HEK293T (cell line): ENCODE measurements around the gene BBS1.

Experiments used
- CTCF ChIA-PET: fragments of 350-600 bp; formaldehyde crosslinking; extraction: SDS; loops from one replicate; lab custom pipeline; 2021; ENCODE audit warnings: antibody characterized with exemption, inconsistent platforms; lab: Yijun Ruan, JAX
- POLR2A ChIA-PET: fragments of 350-600 bp; formaldehyde crosslinking; extraction: SDS; loops from one replicate; lab custom pipeline; 2020; ENCODE audit warnings: antibody characterized with exemption, inconsistent platforms; lab: Yijun Ruan, JAX
- DNase-seq: peaks from one replicate; pipeline ENCODE4 v3.0.0; 2012; ENCODE audit warnings: mixed read lengths; ENCODE audit errors: extremely low spot score
- ARNT ChIP-seq: fragments of 450-650 bp; IDR thresholded peaks from 2 replicates; pipeline ENCODE4 v1.6.1; 2017; ENCODE audit warnings: mild to moderate bottlenecking
- BHLHE40 ChIP-seq: fragments of 450-650 bp; IDR thresholded peaks from 2 replicates; pipeline ENCODE4 v1.6.1; 2016; ENCODE audit warnings: mild to moderate bottlenecking, moderate library complexity, borderline replicate concordance
- CTBP1 ChIP-seq: fragments of 450-650 bp; IDR thresholded peaks from 2 replicates; pipeline ENCODE4 v1.6.1; 2016; ENCODE audit warnings: borderline replicate concordance
- ELF4 ChIP-seq: fragments of 450-650 bp; IDR thresholded peaks from 2 replicates; pipeline ENCODE4 v1.6.1; 2017; ENCODE audit warnings: antibody characterized with exemption
- FOXA1 ChIP-seq: fragments of 450-650 bp; IDR thresholded peaks from 2 replicates; pipeline ENCODE4 v1.6.1; 2016; ENCODE audit warnings: mild to moderate bottlenecking
- FOXK2 ChIP-seq: fragments of 450-650 bp; IDR thresholded peaks from 2 replicates; pipeline ENCODE4 v1.6.1; 2016; ENCODE audit warnings: mild to moderate bottlenecking
- FOXM1 ChIP-seq: fragments of 450-650 bp; IDR thresholded peaks from 2 replicates; pipeline ENCODE4 v1.6.1; 2017; ENCODE audit warnings: mild to moderate bottlenecking, borderline replicate concordance
- HDGF ChIP-seq: fragments of 450-650 bp; IDR thresholded peaks from 2 replicates; pipeline ENCODE4 v1.6.1; 2017; ENCODE audit warnings: antibody characterized with exemption, borderline replicate concordance
- L3MBTL2 ChIP-seq: fragments of 450-650 bp; conservative IDR thresholded peaks from 2 replicates; pipeline ENCODE4 v1.6.1; 2016; ENCODE audit warnings: mild to moderate bottlenecking
- LEF1 ChIP-seq: fragments of 450-650 bp; IDR thresholded peaks from 2 replicates; pipeline ENCODE4 v1.6.1; 2017; ENCODE audit warnings: mild to moderate bottlenecking, borderline replicate concordance
- NFRKB ChIP-seq: fragments of 450-650 bp; IDR thresholded peaks from 2 replicates; pipeline ENCODE4 v1.6.1; 2016; ENCODE audit warnings: mild to moderate bottlenecking, moderate library complexity
- PKNOX1 ChIP-seq: fragments of 450-650 bp; IDR thresholded peaks from 2 replicates; pipeline ENCODE4 v1.6.1; 2016
- SP1 ChIP-seq: fragments of 450-650 bp; IDR thresholded peaks from 2 replicates; pipeline ENCODE4 v1.6.1; 2017
- SUZ12 ChIP-seq: fragments of 450-650 bp; IDR thresholded peaks from 2 replicates; pipeline ENCODE4 v1.6.1; 2016; ENCODE audit warnings: mild to moderate bottlenecking
- TARDBP ChIP-seq: fragments of 450-650 bp; IDR thresholded peaks from 2 replicates; pipeline ENCODE4 v1.6.1; 2016
- ZNF384 ChIP-seq: fragments of 450-650 bp; IDR thresholded peaks from 2 replicates; pipeline ENCODE4 v1.6.1; 2016

Gene BBS1

GRCh38 chr11:66563832-66564231 is 53.4 kb downstream of the BBS1 start:
- DNase-seq = no peak
- TF ChIP-seq ELF4 (no peak), ZNF384 (no peak), BHLHE40 (no peak), CTBP1 (no peak), TARDBP (no peak), ARNT (no peak), FOXA1 (no peak), FOXK2 (no peak), FOXM1 (no peak), SP1 (no peak), NFRKB (no peak), L3MBTL2 (no peak), SUZ12 (no peak), PKNOX1 (no peak), LEF1 (no peak), HDGF (no peak)
- CTCF ChIA-PET = no interaction called here
- POLR2A ChIA-PET = interaction anchor here (1.2 kb wide), 1 partner anchor 52 kb away, joined by 3 read pairs; the partner anchor contains the start of gene RBM14

GRCh38 chr11:66564538-66564937 is 54.1 kb downstream of the BBS1 start:
- DNase-seq = no peak
- TF ChIP-seq ARNT = no peak
- TF ChIP-seq SP1 = no peak
- TF ChIP-seq NFRKB = no peak
- no peak for TF ChIP-seq FOXA1
- no peak for TF ChIP-seq ELF4
- TF ChIP-seq TARDBP = no peak
- TF ChIP-seq BHLHE40 = no peak
- TF ChIP-seq FOXM1 = no peak
- no peak for TF ChIP-seq HDGF
- no peak for TF ChIP-seq FOXK2
- TF ChIP-seq ZNF384 = no peak
- TF ChIP-seq PKNOX1 = no peak
- TF ChIP-seq LEF1 = no peak
- TF ChIP-seq L3MBTL2 = no peak
- no peak for TF ChIP-seq CTBP1
- TF ChIP-seq SUZ12 = no peak
- ChIA-PET POLR2A (no interaction called here), CTCF (interaction anchor here (0.7 kb wide), 1 partner anchor 806 kb away, joined by 4 read pairs; no protein-coding TSS in a partner anchor)

- no peak for DNase-seq
- no peak for TF ChIP-seq NFRKB
- TF ChIP-seq LEF1 = no peak
- TF ChIP-seq SUZ12 = no peak
- no peak for TF ChIP-seq L3MBTL2
- TF ChIP-seq CTBP1 = no peak
- TF ChIP-seq BHLHE40 = no peak
- no peak for TF ChIP-seq ELF4
- ChIA-PET POLR2A (no interaction called here), CTCF (interaction anchor here (0.7 kb wide), 1 partner anchor 806 kb away, joined by 4 read pairs; no protein-coding TSS in a partner anchor)
Measured at GRCh38 chr11:66564984-66565383, 54.5 kb downstream of the BBS1 start.

- ChIA-PET CTCF (no interaction called here), POLR2A (no interaction called here)
- DNase-seq = no peak
- TF ChIP-seq LEF1 (no peak), SP1 (no peak), L3MBTL2 (no peak), HDGF (no peak), TARDBP (no peak), CTBP1 (no peak), BHLHE40 (no peak), SUZ12 (no peak), ZNF384 (no peak), FOXA1 (no peak), NFRKB (no peak), PKNOX1 (no peak), ARNT (no peak), FOXK2 (no peak), ELF4 (no peak), FOXM1 (no peak)
Measured at GRCh38 chr11:66566221-66566620, 55.8 kb downstream of the BBS1 start.

GRCh38 chr11:66567787-66568123 is 57.3 kb downstream of the BBS1 start:
- no peak for DNase-seq
- ChIA-PET POLR2A (interaction anchor here (1.5 kb wide), 3 partner anchors 10 to 110 kb away, joined by 3 to 7 read pairs (median 4); partner anchors contain the start of genes RBM4 and RBM4B), CTCF (no interaction called here)
- no peak for TF ChIP-seq SUZ12
- no peak for TF ChIP-seq NFRKB
- no peak for TF ChIP-seq ARNT
- TF ChIP-seq ZNF384 = no peak
- TF ChIP-seq HDGF = no peak
- no peak for TF ChIP-seq PKNOX1
